ENCODE data around the gene GPR15.

GPR15 gene

DNA sequence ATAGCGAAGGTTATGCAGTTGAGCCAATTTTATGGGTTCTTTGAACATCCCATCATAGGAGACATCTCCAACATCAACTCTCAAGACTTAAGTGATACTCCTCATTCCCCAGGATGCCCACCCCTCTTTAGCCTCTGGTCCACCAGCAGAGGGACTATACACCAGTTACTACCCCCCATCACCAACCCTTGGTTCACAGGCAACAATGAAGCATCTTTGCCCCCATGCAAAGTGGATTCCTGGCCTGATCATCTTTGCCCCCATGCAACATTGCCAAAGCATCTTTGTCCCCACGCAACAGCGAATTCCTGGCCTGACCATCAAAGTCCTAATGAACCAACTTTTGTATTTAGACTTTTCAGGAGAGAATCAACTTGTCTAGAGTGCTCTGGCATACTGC is 19.1 kb downstream of the GPR15 start:
- no peak overlapping the region for H3K27ac ChIP-seq (ENCODE audit: low read length)
- no peak for DNase-seq (ENCODE audit: low read depth, low spot score)
- no peaks in the 10 kb centered on the region for H3K36me3 ChIP-seq (ENCODE audit: control insufficient read depth, insufficient read depth, low read length)
- H3K4me1 ChIP-seq (ENCODE audit: control insufficient read depth, insufficient read depth, low read length) = no peaks in the 10 kb centered on the region
- WGBS (ENCODE audit: insufficient coverage, insufficient read length) = no CpG with 5 or more reads among the region's 3 CpGs
- no peaks in the 10 kb centered on the region for H3K27me3 ChIP-seq (ENCODE audit: control insufficient read depth, insufficient read depth, low read length)
- no peaks in the 10 kb centered on the region for H3K9me3 ChIP-seq (ENCODE audit: control insufficient read depth, insufficient read depth, low read length)
- no peak overlapping the region for H3K4me3 ChIP-seq (ENCODE audit: low read length)

DNA sequence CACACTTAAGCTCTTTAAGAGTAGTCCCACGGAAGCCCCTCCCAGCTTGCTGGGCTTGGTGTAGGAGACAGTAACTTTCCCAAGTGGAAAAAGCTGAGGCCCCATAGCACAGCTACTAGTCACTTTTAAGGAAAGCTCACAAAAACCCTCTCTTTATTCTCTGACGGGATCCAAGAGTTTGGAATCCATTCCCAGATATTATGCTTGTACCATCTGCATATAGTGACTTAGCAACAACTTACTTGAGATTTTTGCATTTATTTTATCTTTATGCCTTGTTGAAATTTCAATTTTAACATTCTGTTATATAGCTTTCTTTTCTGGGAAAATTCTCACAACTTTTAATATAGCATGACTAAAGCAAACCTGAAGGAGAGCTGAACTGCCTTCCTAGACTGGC is 19.5 kb downstream of the GPR15 start:
- H3K4me1 ChIP-seq (ENCODE audit: control insufficient read depth, insufficient read depth, low read length) = no peaks in the 10 kb centered on the region
- H3K27me3 ChIP-seq (ENCODE audit: control insufficient read depth, insufficient read depth, low read length) = no peaks in the 10 kb centered on the region
- no peak overlapping the region for H3K4me3 ChIP-seq (ENCODE audit: low read length)
- H3K27ac ChIP-seq (ENCODE audit: low read length) = no peak overlapping the region
- no peaks in the 10 kb centered on the region for H3K9me3 ChIP-seq (ENCODE audit: control insufficient read depth, insufficient read depth, low read length)
- DNase-seq (ENCODE audit: low read depth, low spot score) = no peak
- WGBS (ENCODE audit: insufficient coverage, insufficient read length) = no CpG with 5 or more reads among the region's 2 CpGs
- H3K36me3 ChIP-seq (ENCODE audit: control insufficient read depth, insufficient read depth, low read length) = no peaks in the 10 kb centered on the region

DNA sequence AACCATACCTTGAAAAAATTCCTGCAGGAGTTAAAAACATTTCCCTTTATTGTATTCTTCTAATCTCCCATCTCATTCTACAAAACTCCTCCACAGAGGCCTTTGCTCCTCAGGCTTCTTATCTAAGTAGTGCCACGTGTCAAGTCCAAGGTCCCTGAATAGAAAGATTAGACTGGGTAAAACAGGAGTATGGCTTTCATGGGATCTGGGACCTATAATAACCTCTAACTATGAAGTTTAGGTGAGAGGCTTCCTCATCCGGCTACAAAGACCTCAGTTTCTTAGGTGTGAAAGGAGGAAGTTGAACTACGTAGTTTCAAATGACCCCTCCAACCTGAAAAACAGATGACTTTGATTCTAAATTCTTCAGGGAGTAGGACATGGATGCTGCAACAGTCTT is 20.0 kb downstream of the GPR15 start:
- Histone ChIP-seq H3K36me3 (ENCODE audit: control insufficient read depth, insufficient read depth, low read length) (no peaks in the 10 kb centered on the region), H3K9me3 (ENCODE audit: control insufficient read depth, insufficient read depth, low read length) (no peaks in the 10 kb centered on the region), H3K4me1 (ENCODE audit: control insufficient read depth, insufficient read depth, low read length) (no peaks in the 10 kb centered on the region), H3K4me3 (ENCODE audit: low read length) (no peak overlapping the region), H3K27ac (ENCODE audit: low read length) (no peak overlapping the region), H3K27me3 (ENCODE audit: control insufficient read depth, insufficient read depth, low read length) (no peaks in the 10 kb centered on the region)
- no peak for DNase-seq (ENCODE audit: low read depth, low spot score)
- no CpG with 5 or more reads among the region's 3 CpGs for WGBS (ENCODE audit: insufficient coverage, insufficient read length)

DNA sequence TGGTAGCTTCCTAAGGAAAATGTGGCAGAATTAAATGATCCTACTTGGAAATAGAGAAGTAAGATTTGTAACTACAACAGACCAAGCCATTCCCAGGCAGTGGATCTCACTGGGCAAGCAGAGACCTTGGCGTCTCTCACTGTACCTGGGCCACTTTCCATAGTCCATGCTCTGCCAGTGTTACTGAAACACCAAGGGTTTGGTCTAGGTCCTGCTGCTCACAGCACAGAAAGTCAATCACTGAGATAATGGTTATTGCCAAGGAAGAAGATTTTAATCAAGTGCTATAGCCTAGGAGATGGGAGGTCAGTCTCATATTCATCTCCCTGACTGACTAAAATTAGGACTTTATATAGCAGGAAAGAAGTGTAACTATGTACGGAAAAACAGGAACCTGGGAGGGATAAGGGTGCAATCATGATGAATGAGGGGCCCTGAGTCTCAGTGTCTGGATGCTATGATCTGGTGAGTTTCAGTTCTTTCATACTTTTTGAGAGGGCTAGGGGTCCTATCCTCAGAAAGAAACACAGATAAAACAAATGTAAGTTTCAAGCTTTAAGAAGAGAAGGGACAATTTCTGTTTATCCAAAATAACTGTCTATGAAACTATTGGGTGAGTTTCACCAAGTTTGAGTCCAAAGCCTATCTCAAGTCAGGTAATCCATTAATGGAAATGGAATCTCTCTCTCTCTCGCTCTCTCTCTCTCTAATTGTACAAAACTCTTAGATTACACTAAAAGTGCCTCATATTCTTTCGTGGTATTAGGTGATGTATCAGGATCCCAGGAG is 20.6 kb downstream of the GPR15 start:
- WGBS (ENCODE audit: insufficient coverage, insufficient read length) = no CpG with 5 or more reads among the region's 4 CpGs
- DNase-seq (ENCODE audit: low read depth, low spot score) = no peak
- Histone ChIP-seq H3K9me3 (ENCODE audit: control insufficient read depth, insufficient read depth, low read length) (no peaks in the 10 kb centered on the region), H3K36me3 (ENCODE audit: control insufficient read depth, insufficient read depth, low read length) (no peaks in the 10 kb centered on the region), H3K4me3 (ENCODE audit: low read length) (no peak overlapping the region), H3K4me1 (ENCODE audit: control insufficient read depth, insufficient read depth, low read length) (no peaks in the 10 kb centered on the region), H3K27me3 (ENCODE audit: control insufficient read depth, insufficient read depth, low read length) (no peaks in the 10 kb centered on the region), H3K27ac (ENCODE audit: low read length) (no peak overlapping the region)

DNA sequence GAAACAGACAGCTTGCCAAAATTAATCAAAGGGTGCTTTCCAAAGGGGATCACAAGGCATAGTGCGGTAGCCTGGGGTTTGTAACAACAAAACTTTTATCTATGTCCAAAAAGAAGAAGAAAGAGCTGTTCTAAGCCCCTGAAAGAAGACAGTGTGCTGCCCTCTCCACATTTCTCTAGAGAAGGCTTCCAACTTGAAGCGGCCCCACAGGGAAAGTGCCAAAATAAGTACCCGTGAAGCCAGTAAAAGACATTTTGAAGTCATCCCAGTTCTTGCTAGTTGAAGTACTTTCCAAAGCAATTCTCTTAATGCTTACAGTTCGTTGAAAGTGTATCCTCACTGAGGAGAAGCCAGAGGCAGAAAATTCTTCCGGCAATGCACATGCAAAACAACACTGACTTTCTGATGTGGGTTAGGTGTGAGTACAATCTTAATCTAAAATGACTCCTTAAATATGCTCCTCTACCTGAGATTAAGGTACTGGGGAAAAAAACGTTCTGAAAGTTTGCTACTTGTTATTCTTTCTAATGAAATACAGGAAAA is 21.3 kb downstream of the GPR15 start:
- Histone ChIP-seq H3K4me1 (ENCODE audit: control insufficient read depth, insufficient read depth, low read length) (no peaks in the 10 kb centered on the region), H3K27ac (ENCODE audit: low read length) (no peak overlapping the region), H3K36me3 (ENCODE audit: control insufficient read depth, insufficient read depth, low read length) (no peaks in the 10 kb centered on the region), H3K4me3 (ENCODE audit: low read length) (no peak overlapping the region), H3K9me3 (ENCODE audit: control insufficient read depth, insufficient read depth, low read length) (no peaks in the 10 kb centered on the region), H3K27me3 (ENCODE audit: control insufficient read depth, insufficient read depth, low read length) (no peaks in the 10 kb centered on the region)
- no CpG with 5 or more reads among the region's 6 CpGs for WGBS (ENCODE audit: insufficient coverage, insufficient read length)
- no peak for DNase-seq (ENCODE audit: low read depth, low spot score)

DNA sequence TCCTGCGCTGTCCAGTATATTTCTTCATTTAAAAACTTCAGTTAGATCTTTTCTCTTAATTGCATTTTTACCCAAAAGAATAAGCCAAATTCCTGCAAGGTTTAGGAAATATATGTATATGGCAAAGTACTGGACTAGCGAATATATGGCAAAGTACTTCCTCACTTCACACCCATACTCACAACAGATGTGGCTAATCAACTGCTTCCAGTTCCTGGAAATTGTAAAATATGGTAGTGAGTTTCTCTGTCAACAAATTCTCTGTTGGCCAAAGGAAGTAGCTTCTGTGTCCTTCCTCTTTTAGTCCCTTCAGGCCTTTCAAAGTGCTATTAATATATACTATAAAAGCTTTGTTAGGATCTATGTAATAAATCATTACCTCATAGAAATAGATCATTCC is 22.0 kb downstream of the GPR15 start:
- DNase-seq (ENCODE audit: low read depth, low spot score) = no peak
- Histone ChIP-seq H3K27ac (ENCODE audit: low read length) (no peak overlapping the region), H3K4me3 (ENCODE audit: low read length) (no peak overlapping the region), H3K4me1 (ENCODE audit: control insufficient read depth, insufficient read depth, low read length) (no peaks in the 10 kb centered on the region), H3K27me3 (ENCODE audit: control insufficient read depth, insufficient read depth, low read length) (no peaks in the 10 kb centered on the region), H3K9me3 (ENCODE audit: control insufficient read depth, insufficient read depth, low read length) (no peaks in the 10 kb centered on the region), H3K36me3 (ENCODE audit: control insufficient read depth, insufficient read depth, low read length) (no peaks in the 10 kb centered on the region)
- WGBS (ENCODE audit: insufficient coverage, insufficient read length) = no CpG with 5 or more reads among the region's 2 CpGs

DNA sequence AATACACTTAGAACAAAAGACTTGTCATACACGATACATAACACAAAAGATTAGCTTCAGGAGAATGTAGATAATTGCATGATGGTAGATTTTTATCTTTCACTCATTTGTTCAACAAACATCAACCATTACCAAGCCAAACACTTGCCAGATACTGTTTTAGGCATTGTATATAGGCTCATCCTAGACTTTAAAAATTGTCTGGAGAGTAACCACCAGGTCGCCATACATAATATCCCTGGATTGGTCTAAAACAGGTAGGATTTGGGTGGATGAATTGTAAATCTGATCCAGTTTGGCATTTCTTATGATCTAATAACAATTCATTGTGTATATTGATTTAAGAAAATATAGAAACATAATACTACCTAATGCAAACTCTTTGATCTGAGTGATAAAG is 22.8 kb downstream of the GPR15 start:
- H3K36me3 ChIP-seq (ENCODE audit: control insufficient read depth, insufficient read depth, low read length) = no peaks in the 10 kb centered on the region
- no peaks in the 10 kb centered on the region for H3K27me3 ChIP-seq (ENCODE audit: control insufficient read depth, insufficient read depth, low read length)
- H3K9me3 ChIP-seq (ENCODE audit: control insufficient read depth, insufficient read depth, low read length) = no peaks in the 10 kb centered on the region
- no peak overlapping the region for H3K4me3 ChIP-seq (ENCODE audit: low read length)
- no peak overlapping the region for H3K27ac ChIP-seq (ENCODE audit: low read length)
- no peaks in the 10 kb centered on the region for H3K4me1 ChIP-seq (ENCODE audit: control insufficient read depth, insufficient read depth, low read length)
- WGBS (ENCODE audit: insufficient coverage, insufficient read length) = no CpG with 5 or more reads among the region's 2 CpGs
- no peak for DNase-seq (ENCODE audit: low read depth, low spot score)

DNA sequence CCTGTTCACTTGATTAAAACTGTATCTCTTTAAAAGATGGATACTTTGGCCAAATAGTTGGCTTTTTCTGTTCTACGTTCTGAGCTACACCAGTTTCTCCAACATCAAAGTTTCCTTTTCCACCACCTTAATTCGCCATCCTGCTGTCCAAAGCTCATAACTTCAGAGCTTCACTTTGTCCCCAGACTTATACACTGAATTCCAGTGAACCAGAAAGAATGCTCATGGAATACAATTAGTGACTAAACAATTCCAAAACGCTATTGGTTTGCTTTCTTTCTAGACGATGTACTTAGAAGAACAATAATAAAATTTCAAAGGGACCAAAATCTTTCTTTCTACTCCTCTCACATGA is 23.2 kb downstream of the GPR15 start:
- no peaks in the 10 kb centered on the region for H3K27me3 ChIP-seq (ENCODE audit: control insufficient read depth, insufficient read depth, low read length)
- H3K27ac ChIP-seq (ENCODE audit: low read length) = no peak overlapping the region
- DNase-seq (ENCODE audit: low read depth, low spot score) = no peak
- H3K9me3 ChIP-seq (ENCODE audit: control insufficient read depth, insufficient read depth, low read length) = no peaks in the 10 kb centered on the region
- H3K4me3 ChIP-seq (ENCODE audit: low read length) = no peak overlapping the region
- no peaks in the 10 kb centered on the region for H3K4me1 ChIP-seq (ENCODE audit: control insufficient read depth, insufficient read depth, low read length)
- no peaks in the 10 kb centered on the region for H3K36me3 ChIP-seq (ENCODE audit: control insufficient read depth, insufficient read depth, low read length)
- no CpG with 5 or more reads among the region's 4 CpGs for WGBS (ENCODE audit: insufficient coverage, insufficient read length)

DNA sequence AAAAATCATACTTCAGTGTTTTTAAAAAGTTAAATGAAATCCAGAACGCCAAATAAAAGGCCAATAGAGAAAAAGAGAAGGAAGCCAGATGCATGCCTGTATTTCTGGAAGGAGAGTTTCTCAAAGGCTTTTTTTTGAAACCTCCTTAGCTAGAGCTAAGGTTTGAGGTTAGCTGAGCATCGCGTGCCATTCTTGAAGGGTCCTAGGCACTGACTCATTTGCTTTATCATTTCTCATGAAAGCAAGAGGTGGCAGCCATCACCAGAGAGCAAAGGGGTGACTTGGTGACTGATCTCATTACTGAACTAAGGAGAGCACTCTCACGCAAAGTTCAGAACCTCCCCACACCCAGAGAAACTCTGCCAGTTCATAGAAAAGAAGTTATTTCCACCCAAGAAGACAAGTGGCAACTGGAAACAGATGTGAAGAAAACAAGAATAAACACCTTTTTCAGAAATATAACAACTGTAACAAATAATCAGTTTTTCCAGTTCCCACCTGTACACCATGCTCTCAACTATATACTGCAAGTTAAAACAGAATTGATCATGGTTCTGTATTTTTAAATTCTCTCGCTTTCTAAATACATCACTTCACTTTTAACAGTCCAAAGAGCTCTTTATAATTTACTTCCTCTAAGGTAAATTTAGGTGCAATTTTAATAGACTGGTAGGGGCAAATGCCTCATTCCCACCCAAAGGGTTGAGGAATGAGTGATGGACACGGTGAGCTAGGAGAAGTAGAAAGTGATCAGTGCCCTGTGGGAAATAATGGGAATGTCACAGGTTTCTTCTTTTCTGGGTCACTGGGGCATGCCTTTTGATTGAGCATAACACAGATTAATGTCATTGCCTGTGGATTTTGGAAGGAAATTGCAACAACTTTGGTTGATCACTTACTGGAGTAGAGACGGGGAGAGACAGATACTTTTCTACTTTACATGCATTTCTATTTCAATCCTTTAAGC is 24.7 kb downstream of the GPR15 start:
- H3K4me1 ChIP-seq (ENCODE audit: control insufficient read depth, insufficient read depth, low read length) = no peaks in the 10 kb centered on the region
- H3K9me3 ChIP-seq (ENCODE audit: control insufficient read depth, insufficient read depth, low read length) = no peaks in the 10 kb centered on the region
- H3K36me3 ChIP-seq (ENCODE audit: control insufficient read depth, insufficient read depth, low read length) = no peaks in the 10 kb centered on the region
- WGBS (ENCODE audit: insufficient coverage, insufficient read length) = 100% methylated on average over 1 of the region's 7 CpGs
- no peak overlapping the region for H3K27ac ChIP-seq (ENCODE audit: low read length)
- no peaks in the 10 kb centered on the region for H3K27me3 ChIP-seq (ENCODE audit: control insufficient read depth, insufficient read depth, low read length)
- no peak for DNase-seq (ENCODE audit: low read depth, low spot score)
- H3K4me3 ChIP-seq (ENCODE audit: low read length) = no peak overlapping the region

DNA sequence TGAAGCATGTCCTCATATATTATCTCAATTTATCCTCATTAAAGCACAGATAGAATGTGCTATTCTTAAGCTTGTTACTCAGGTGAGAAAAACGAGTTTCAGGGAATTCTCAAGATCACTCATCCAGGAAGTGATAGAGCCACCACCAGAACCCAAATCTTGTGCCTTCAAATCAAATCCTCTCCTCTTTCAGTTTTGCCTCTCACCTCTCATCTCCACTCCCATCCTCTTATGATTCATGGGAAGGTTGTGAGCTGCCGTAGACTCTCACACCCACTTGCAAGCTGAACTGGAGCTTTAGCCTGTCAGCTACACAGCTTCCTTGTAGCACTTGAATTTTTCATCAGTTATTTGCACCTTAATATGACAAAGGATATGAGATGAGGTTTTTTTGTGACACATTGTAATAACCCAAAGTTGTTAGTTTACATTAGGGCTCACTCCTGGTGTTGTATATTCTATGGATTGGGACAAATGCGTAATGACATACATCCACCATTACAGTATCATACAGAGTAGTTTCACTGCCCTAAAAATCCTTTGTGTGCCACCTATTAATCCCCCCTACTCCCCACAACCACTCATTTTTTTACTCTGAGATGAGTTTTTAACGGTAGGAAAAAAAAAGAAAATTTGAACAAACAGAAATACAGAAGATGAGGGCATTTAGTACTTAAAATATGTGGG is 25.7 kb downstream of the GPR15 start:
- no peaks in the 10 kb centered on the region for H3K9me3 ChIP-seq (ENCODE audit: control insufficient read depth, insufficient read depth, low read length)
- no peaks in the 10 kb centered on the region for H3K4me1 ChIP-seq (ENCODE audit: control insufficient read depth, insufficient read depth, low read length)
- WGBS (ENCODE audit: insufficient coverage, insufficient read length) = 100% methylated on average over 1 of the region's 4 CpGs
- no peak overlapping the region for H3K4me3 ChIP-seq (ENCODE audit: low read length)
- H3K36me3 ChIP-seq (ENCODE audit: control insufficient read depth, insufficient read depth, low read length) = no peaks in the 10 kb centered on the region
- no peaks in the 10 kb centered on the region for H3K27me3 ChIP-seq (ENCODE audit: control insufficient read depth, insufficient read depth, low read length)
- no peak for DNase-seq (ENCODE audit: low read depth, low spot score)
- H3K27ac ChIP-seq (ENCODE audit: low read length) = no peak overlapping the region
